ENCODE data around the gene BCAS4. TPM values are rescaled to one million over a fixed set of nuclear protein-coding genes. Genes with fewer than 3 reads are reported as not detected.

BCAS4 gene
- total RNA-seq, 6 experiments from 2014 or later, result 0.31 to 1.4 (median 0.60) TPM

DNA sequence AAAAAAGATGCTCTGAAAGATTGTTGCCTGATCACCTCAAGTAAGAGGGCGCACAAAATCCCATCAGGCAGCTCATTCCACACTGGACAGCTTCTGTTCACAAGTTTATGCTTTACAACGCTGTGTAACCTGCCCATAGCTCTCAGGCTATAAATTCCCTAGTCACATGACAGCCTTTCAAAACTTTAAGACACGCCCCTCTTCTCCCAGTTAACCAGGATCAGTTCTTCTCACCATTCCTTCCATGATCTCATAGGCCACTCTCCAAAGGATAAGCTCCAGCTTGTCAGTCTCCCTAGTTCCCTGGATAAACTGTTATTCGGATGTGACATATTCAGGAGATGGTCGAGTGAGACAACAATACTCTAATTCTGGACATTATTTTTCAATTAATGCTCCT, 121.4 kb downstream of the BCAS4 start:
- Histone ChIP-seq H3K27ac (no peak overlapping the region), H3K27me3 (no peaks in the 10 kb centered on the region), H3K9me3 (no peaks in the 10 kb centered on the region), H3K36me3 (no peaks in the 10 kb centered on the region), H3K4me3 (no peak overlapping the region), H3K4me1 (peaks cover 0 to 45% (median 7%) of the 10 kb centered on the region in 4 donors)
- DNase-seq (no peak), ATAC-seq (no peak)
- WGBS (ENCODE audit: insufficient coverage, low coverage, low lambda C conversion rate, missing lambda C conversion rate), result 59% methylated on average over 5 of the region's 5 CpGs
- intact Hi-C loops (cut with DNase I), result no loop called here
- TF ChIP-seq POLR2A (IDR thresholded peaks at IDR 0.05), result no peak
- TF ChIP-seq, protein P1, sequence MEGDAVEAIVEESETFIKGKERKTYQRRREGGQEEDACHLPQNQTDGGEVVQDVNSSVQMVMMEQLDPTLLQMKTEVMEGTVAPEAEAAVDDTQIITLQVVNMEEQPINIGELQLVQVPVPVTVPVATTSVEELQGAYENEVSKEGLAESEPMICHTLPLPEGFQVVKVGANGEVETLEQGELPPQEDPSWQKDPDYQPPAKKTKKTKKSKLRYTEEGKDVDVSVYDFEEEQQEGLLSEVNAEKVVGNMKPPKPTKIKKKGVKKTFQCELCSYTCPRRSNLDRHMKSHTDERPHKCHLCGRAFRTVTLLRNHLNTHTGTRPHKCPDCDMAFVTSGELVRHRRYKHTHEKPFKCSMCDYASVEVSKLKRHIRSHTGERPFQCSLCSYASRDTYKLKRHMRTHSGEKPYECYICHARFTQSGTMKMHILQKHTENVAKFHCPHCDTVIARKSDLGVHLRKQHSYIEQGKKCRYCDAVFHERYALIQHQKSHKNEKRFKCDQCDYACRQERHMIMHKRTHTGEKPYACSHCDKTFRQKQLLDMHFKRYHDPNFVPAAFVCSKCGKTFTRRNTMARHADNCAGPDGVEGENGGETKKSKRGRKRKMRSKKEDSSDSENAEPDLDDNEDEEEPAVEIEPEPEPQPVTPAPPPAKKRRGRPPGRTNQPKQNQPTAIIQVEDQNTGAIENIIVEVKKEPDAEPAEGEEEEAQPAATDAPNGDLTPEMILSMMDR (IDR thresholded peaks at IDR 0.05), result no peak

DNA sequence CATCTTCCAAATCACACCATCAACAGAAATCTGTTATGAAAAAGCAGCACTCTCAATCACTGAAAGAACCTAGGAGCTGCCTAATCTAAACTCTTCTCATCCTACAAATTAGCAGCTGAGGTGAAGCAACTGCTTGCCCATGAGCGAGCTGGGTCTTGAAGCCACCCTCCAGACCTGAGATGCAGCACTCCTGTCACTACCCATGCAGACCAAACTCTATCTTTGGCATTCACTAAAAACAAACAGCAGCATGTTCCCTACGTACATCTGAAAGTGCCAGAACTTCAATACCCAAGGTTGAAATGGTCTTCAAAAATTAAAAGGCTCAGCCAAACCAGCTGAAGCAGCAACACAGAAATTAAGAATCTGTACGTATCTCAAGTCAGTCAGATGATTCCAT, 122.1 kb downstream of the BCAS4 start:
- Histone ChIP-seq H3K27me3 (no peaks in the 10 kb centered on the region), H3K4me3 (no peak overlapping the region), H3K36me3 (no peaks in the 10 kb centered on the region), H3K9me3 (no peaks in the 10 kb centered on the region), H3K27ac (no peak overlapping the region), H3K4me1 (peaks cover 0 to 39% (median 6%) of the 10 kb centered on the region in 4 donors)
- DNase-seq, result no peak
- TF ChIP-seq, protein P1 (IDR thresholded peaks at IDR 0.05), result no peak
- TF ChIP-seq POLR2A (IDR thresholded peaks at IDR 0.05), result no peak
- no peak for ATAC-seq
- 77% methylated on average over 3 of the region's 3 CpGs for WGBS (ENCODE audit: insufficient coverage, low coverage, low lambda C conversion rate, missing lambda C conversion rate)
- intact Hi-C loops (cut with DNase I), result no loop called here

DNA sequence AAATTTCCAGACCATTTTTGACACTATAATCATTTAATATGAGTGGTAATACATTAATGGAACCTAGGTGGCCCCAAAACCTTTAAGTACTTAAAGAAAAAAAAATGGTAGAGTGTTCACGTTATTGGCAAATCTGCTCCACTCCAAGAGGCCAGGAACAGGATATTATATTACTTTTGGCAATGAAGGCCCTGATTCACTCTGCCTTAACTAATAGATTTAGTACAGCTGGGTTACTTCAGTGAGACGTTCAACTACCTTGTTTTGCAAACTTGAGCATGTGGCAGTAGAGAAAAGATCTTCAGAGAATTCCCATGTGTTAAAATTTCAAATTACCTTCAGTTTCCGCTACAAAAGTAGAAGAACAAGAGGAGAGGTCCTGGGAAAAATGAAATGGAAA, 123.5 kb downstream of the BCAS4 start:
- Histone ChIP-seq H3K4me1 (peaks cover 0 to 33% (median 5%) of the 10 kb centered on the region in 4 donors), H3K36me3 (peaks cover 0 to 5% (median 0%) of the 10 kb centered on the region in 4 donors), H3K4me3 (no peak overlapping the region), H3K9me3 (no peaks in the 10 kb centered on the region), H3K27ac (no peak overlapping the region), H3K27me3 (no peaks in the 10 kb centered on the region)
- DNase-seq, result no peak
- ATAC-seq, result no peak
- intact Hi-C loops (cut with DNase I), result no loop called here
- TF ChIP-seq, protein P1 (IDR thresholded peaks at IDR 0.05), result no peak
- no peak for TF ChIP-seq POLR2A (IDR thresholded peaks at IDR 0.05)
- 55% methylated on average over 3 of the region's 3 CpGs for WGBS (ENCODE audit: insufficient coverage, low coverage, low lambda C conversion rate, missing lambda C conversion rate)

DNA sequence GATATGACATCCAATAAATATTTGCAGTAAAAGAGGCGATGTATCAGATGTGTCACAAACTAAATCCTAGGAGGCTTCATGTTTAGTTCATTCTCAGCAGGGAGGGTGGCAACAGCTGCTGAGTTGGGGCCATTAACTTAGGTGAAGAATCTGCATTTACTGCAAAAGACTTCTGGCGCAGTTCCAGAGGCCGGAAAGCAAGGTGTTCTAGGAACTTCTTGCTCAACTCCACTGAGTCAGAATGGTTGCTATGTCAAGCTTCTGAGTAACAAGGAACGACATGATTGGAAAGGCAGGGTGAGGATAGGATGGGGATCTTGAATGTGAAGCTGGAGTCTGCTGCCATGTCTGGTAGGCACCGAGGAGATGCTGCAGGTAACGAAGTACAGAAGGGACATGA, 124.7 kb downstream of the BCAS4 start:
- DNase-seq, result no peak

More for the DNA sequence above, 124.7 kb downstream of the BCAS4 start:
- TF ChIP-seq POLR2A (IDR thresholded peaks at IDR 0.05), result no peak
- TF ChIP-seq, protein P1 (IDR thresholded peaks at IDR 0.05), result no peak
- Histone ChIP-seq H3K4me3 (no peak overlapping the region), H3K4me1 (peaks cover 0 to 33% (median 5%) of the 10 kb centered on the region in 4 donors), H3K9me3 (no peaks in the 10 kb centered on the region), H3K27me3 (no peaks in the 10 kb centered on the region), H3K36me3 (peaks cover 0 to 6% (median 0%) of the 10 kb centered on the region in 4 donors), H3K27ac (no peak overlapping the region)
- intact Hi-C loops (cut with DNase I), result no loop called here
- 76% methylated on average over 5 of the region's 6 CpGs for WGBS (ENCODE audit: insufficient coverage, low coverage, low lambda C conversion rate, missing lambda C conversion rate)
- peak in 1 of 4 donors; percentile 25 for ATAC-seq

All from right lobe of liver (tissue), 6 donors.